GM19438 (cell line): Measurements from ENCODE around the gene LAMC2.
"Not testable (repeated sequence)": the region's sequence is repeated elsewhere in the genome, so short reads cannot be mapped to it uniquely, and the experiment has no call there.

ENCODE experiments used
- ATAC-seq: cut with Tn5 transposase; IDR thresholded peaks from one replicate; pipeline ENCODE4 v1.9.1; 2021; ENCODE audit warnings: low read depth; ENCODE audit not compliant: unreplicated experiment

Gene LAMC2

GRCh38 chr1:183251101-183251958 lies 65.3 kb downstream of the LAMC2 start:
- ATAC-seq: no peak

GRCh38 chr1:183251959-183252450 lies 65.9 kb downstream of the LAMC2 start:
- ATAC-seq: no peak

GRCh38 chr1:183255073-183255472 lies 69.0 kb downstream of the LAMC2 start:
- ATAC-seq: no peak

- no peak for ATAC-seq
Measured at GRCh38 chr1:183259924-183260323, 73.9 kb downstream of the LAMC2 start.

- ATAC-seq: no peak
Measured at GRCh38 chr1:183262628-183263200, 76.7 kb downstream of the LAMC2 start.

- ATAC-seq: no peak
Measured at GRCh38 chr1:183263886-183264602, 78.0 kb downstream of the LAMC2 start.

- ATAC-seq: no peak
Measured at GRCh38 chr1:183267646-183268431, 81.8 kb downstream of the LAMC2 start.

- no peak for ATAC-seq
Measured at GRCh38 chr1:183270541-183271141, 84.6 kb downstream of the LAMC2 start.

- no peak for ATAC-seq
Measured at GRCh38 chr1:183272390-183272848, 86.4 kb downstream of the LAMC2 start.

GRCh38 chr1:183273300-183273699 lies 87.2 kb downstream of the LAMC2 start:
- ATAC-seq: no peak

GRCh38 chr1:183273984-183274383 lies 87.9 kb downstream of the LAMC2 start:
- not testable (repeated sequence) for ATAC-seq

GRCh38 chr1:183274836-183275235 lies 88.8 kb downstream of the LAMC2 start:
- ATAC-seq: no peak

- ATAC-seq: no peak
Measured at GRCh38 chr1:183275322-183275721, 89.3 kb downstream of the LAMC2 start.

GRCh38 chr1:183276386-183277080 lies 90.5 kb downstream of the LAMC2 start:
- no peak for ATAC-seq

- ATAC-seq: no peak
Measured at GRCh38 chr1:183277821-183278738, 92.0 kb downstream of the LAMC2 start.

GRCh38 chr1:183278739-183279591 lies 92.9 kb downstream of the LAMC2 start:
- no peak for ATAC-seq

- ATAC-seq: no peak
Measured at GRCh38 chr1:183279835-183280234, 93.8 kb downstream of the LAMC2 start.
